CD4-positive, alpha-beta T cell (primary cell): ENCODE results near the gene GFI1. TPM values are rescaled to one million over a fixed set of nuclear protein-coding genes. Genes with fewer than 3 reads are reported as not detected.

Source experiments
- ATAC-seq: fragments of 200-7000 bp; cut with Tn5 transposase; one replicate; pipeline ENCODE4 v1.10.0; 2022; ENCODE audit warnings: mild to moderate bottlenecking; ENCODE audit not compliant: poor library complexity
- CTCF ChIA-PET: fragments of 350-600 bp; sonication (Branson Sonifier 250); formaldehyde crosslinking; loops from one replicate; lab custom pipeline; 2021; ENCODE audit warnings: antibody characterized with exemption, inconsistent platforms; lab: Charles Lee
- POLR2A ChIA-PET: fragments of 350-600 bp; sonication (Branson Sonifier 250); formaldehyde crosslinking; loops from one replicate; lab custom pipeline; 2021; ENCODE audit warnings: antibody characterized with exemption, inconsistent platforms; lab: Charles Lee
- DNase-seq, 14 experiments: peaks; one replicate each; pipeline ENCODE4 v3.0.0-alpha.2; 2013 to 2020; ENCODE audit warnings: mixed read lengths in 2 of 14
- H3K27ac ChIP-seq, 2 donors: one replicate each; pipeline versions ENCODE4 v1.5.1 to v1.7.0; 2013; ENCODE audit warnings: low read length in 2 of 2, low read depth in 1 of 2, mild to moderate bottlenecking in 1 of 2
- H3K27me3 ChIP-seq, 2 experiments: 1 replicate in 1 of 2; 2 replicates in 1 of 2; pipeline versions ENCODE4 v1.6.1 to v1.7.0; 2013; ENCODE audit warnings: low read length in 2 of 2, control low read depth in 1 of 2, mild to moderate bottlenecking in 1 of 2, moderate library complexity in 1 of 2; ENCODE audit not compliant: insufficient read depth in 2 of 2, control insufficient read depth in 1 of 2
- H3K36me3 ChIP-seq: one replicate; pipeline ENCODE4 v1.6.1; 2013; ENCODE audit warnings: low read length, control low read depth; ENCODE audit not compliant: insufficient read depth
- H3K4me1 ChIP-seq: one replicate; pipeline ENCODE4 v1.6.1; 2013; ENCODE audit warnings: low read length, control low read depth; ENCODE audit not compliant: insufficient read depth
- H3K4me3 ChIP-seq: one replicate; pipeline ENCODE4 v1.5.1; 2013; ENCODE audit warnings: mild to moderate bottlenecking, low read length, moderate library complexity
- H3K9me3 ChIP-seq, 2 experiments: 1 replicate in 1 of 2; 2 replicates in 1 of 2; pipeline versions ENCODE4 v1.6.1 to v1.7.0; 2013; ENCODE audit warnings: low read length in 2 of 2, mild to moderate bottlenecking in 2 of 2, control low read depth in 1 of 2, moderate library complexity in 1 of 2; ENCODE audit not compliant: control insufficient read depth in 1 of 2, insufficient read depth in 1 of 2
- H3K27ac Mint-ChIP-seq: one replicate; pipeline ENCODE4 v1.8.0; 2020; ENCODE audit warnings: mixed read lengths
- H3K27me3 Mint-ChIP-seq: one replicate; pipeline ENCODE4 v1.8.0; 2021; ENCODE audit warnings: mixed read lengths
- H3K36me3 Mint-ChIP-seq: one replicate; pipeline ENCODE4 v1.8.0; 2021; ENCODE audit warnings: low read depth, mixed read lengths
- H3K4me1 Mint-ChIP-seq: one replicate; pipeline ENCODE4 v1.8.0; 2021; ENCODE audit warnings: low read depth, mixed read lengths
- H3K4me3 Mint-ChIP-seq: one replicate; pipeline ENCODE4 v1.8.0; 2020; ENCODE audit warnings: mild to moderate bottlenecking, mixed read lengths
- H3K9me3 Mint-ChIP-seq: one replicate; pipeline ENCODE4 v1.8.0; 2020; ENCODE audit warnings: mixed read lengths
- CTCF ChIP-seq: fragments of 200-600 bp; IDR thresholded peaks from one replicate; pipeline ENCODE4 v1.8.0; 2022; ENCODE audit warnings: antibody characterized with exemption, mild to moderate bottlenecking
- intact Hi-C, 2 experiments: fragments of 100-400 bp; cut with DNase I in 1 of 2; cut with micrococcal nuclease in 1 of 2; formaldehyde crosslinking; loops; one replicate each; pipeline versions ENCODE4 v1.15.1 to v1.9.0; 2023 to 2025; cut with DNase I, micrococcal nuclease
- total RNA-seq, 174 experiments: library from RNA in 2 of 174; stranded (reverse) in 2 of 174; gene quantifications; one replicate each; pipeline ENCODE4 v1.2.3 and lab custom pipeline; 2021 to 2026

The GFI1 gene
- total RNA-seq, 2 experiments from 2014 or later: 13.0 to 15.3 TPM

GRCh38 chr1:92519043-92519442, 32.3 kb upstream of the GFI1 start:
- H3K27me3 ChIP-seq: no peaks in the 10 kb centered on the region
- no peak for TF ChIP-seq CTCF
- H3K9me3 ChIP-seq: no peaks in the 10 kb centered on the region
- Mint-ChIP-seq H3K27ac (no peak overlapping the region), H3K27me3 (no peaks in the 10 kb centered on the region), H3K4me3 (no peak overlapping the region), H3K9me3 (no peaks in the 10 kb centered on the region), H3K4me1 (no peaks in the 10 kb centered on the region), H3K36me3 (no peaks in the 10 kb centered on the region)
- ATAC-seq (no peak), DNase-seq (no peak)
- CTCF ChIA-PET: no interaction called here
- no peak overlapping the region for H3K27ac ChIP-seq
- intact Hi-C loops: no loop called here
- no peaks in the 10 kb centered on the region for H3K4me1 ChIP-seq
- POLR2A ChIA-PET: interaction anchor here (0.7 kb wide), 1 partner anchor 36 kb away, joined by 3 read pairs; no protein-coding TSS in a partner anchor
- no peak overlapping the region for H3K4me3 ChIP-seq
- no peaks in the 10 kb centered on the region for H3K36me3 ChIP-seq

- intact Hi-C loops: no loop called here
- Mint-ChIP-seq H3K4me1 (no peaks in the 10 kb centered on the region), H3K4me3 (no peak overlapping the region), H3K36me3 (no peaks in the 10 kb centered on the region), H3K27ac (no peak overlapping the region), H3K9me3 (no peaks in the 10 kb centered on the region), H3K27me3 (no peaks in the 10 kb centered on the region)
- Histone ChIP-seq H3K9me3 (no peaks in the 10 kb centered on the region), H3K36me3 (no peaks in the 10 kb centered on the region), H3K4me3 (no peak overlapping the region), H3K27ac (no peak overlapping the region), H3K27me3 (no peaks in the 10 kb centered on the region), H3K4me1 (no peaks in the 10 kb centered on the region)
- ChIA-PET CTCF (no interaction called here), POLR2A (no interaction called here)
- TF ChIP-seq CTCF: no peak
- ATAC-seq: no peak
- DNase-seq: no peak
Measured at GRCh38 chr1:92516574-92516973, 29.8 kb upstream of the GFI1 start.

- H3K4me1 Mint-ChIP-seq: no peaks in the 10 kb centered on the region
- TF ChIP-seq CTCF: no peak
- CTCF ChIA-PET: no interaction called here
- H3K9me3 Mint-ChIP-seq: no peaks in the 10 kb centered on the region
- no peak overlapping the region for H3K27ac Mint-ChIP-seq
- no peak overlapping the region for H3K27ac ChIP-seq
- H3K27me3 Mint-ChIP-seq: no peaks in the 10 kb centered on the region
- intact Hi-C loops: no loop called here
- H3K36me3 ChIP-seq: no peaks in the 10 kb centered on the region
- no peaks in the 10 kb centered on the region for H3K4me1 ChIP-seq
- no peak for ATAC-seq
- POLR2A ChIA-PET: no interaction called here
- no peak overlapping the region for H3K4me3 Mint-ChIP-seq
- no peak overlapping the region for H3K4me3 ChIP-seq
- no peaks in the 10 kb centered on the region for H3K36me3 Mint-ChIP-seq
- H3K27me3 ChIP-seq: no peaks in the 10 kb centered on the region
- H3K9me3 ChIP-seq: no peaks in the 10 kb centered on the region
- DNase-seq: no peak
Measured at GRCh38 chr1:92515796-92516201, 29.1 kb upstream of the GFI1 start.
